ENCODE results near the gene TEX14. TPM values are rescaled to one million over a fixed set of nuclear protein-coding genes. Genes with fewer than 3 reads are reported as not detected.

Gene TEX14
- polyA plus RNA-seq, 3 donors: 0.25 TPM; not detected in 2

DNA sequence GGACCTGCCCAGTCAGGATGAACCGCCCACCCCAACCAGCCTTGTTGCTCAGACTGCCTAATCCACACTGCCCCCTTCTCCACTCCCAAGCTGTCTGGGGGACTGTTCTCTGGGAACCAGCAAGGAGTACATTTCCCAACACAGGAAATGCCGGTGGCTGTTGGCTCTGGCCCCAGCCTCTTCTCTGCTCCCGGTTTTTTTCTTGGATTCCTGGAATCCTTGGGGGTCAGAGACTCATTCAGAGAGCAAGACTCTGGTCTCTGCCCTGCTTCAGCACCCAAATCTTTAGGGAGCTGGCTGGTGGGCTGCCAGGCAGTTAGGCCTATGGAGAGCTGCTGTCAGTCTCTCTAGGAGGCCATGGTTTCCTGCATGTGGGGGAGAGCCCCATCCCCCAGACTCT, 166.6 kb downstream of the TEX14 start:
- TF ChIP-seq, protein P1, sequence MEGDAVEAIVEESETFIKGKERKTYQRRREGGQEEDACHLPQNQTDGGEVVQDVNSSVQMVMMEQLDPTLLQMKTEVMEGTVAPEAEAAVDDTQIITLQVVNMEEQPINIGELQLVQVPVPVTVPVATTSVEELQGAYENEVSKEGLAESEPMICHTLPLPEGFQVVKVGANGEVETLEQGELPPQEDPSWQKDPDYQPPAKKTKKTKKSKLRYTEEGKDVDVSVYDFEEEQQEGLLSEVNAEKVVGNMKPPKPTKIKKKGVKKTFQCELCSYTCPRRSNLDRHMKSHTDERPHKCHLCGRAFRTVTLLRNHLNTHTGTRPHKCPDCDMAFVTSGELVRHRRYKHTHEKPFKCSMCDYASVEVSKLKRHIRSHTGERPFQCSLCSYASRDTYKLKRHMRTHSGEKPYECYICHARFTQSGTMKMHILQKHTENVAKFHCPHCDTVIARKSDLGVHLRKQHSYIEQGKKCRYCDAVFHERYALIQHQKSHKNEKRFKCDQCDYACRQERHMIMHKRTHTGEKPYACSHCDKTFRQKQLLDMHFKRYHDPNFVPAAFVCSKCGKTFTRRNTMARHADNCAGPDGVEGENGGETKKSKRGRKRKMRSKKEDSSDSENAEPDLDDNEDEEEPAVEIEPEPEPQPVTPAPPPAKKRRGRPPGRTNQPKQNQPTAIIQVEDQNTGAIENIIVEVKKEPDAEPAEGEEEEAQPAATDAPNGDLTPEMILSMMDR (IDR thresholded peaks at IDR 0.05): no peak
- Histone ChIP-seq H2AFZ (ENCODE audit: insufficient read depth, low read depth, low read length, poor library complexity, severe bottlenecking) (no peak overlapping the region), H3K9me3 (replicated peaks in 1 of 2; ENCODE audit: control insufficient read depth in 1 of 2, insufficient read depth in 1 of 2, low read length in 2 of 2) (no peaks in the 10 kb centered on the region), H3K9ac (ENCODE audit: insufficient read depth, low read length, poor library complexity, severe bottlenecking) (no peak overlapping the region), H3K4me3 (replicated peaks in 1 of 3; ENCODE audit: low read depth in 2 of 3, low read length in 3 of 3) (no peak overlapping the region), H3K36me3 (replicated peaks in 1 of 2; ENCODE audit: control insufficient read depth in 1 of 2, insufficient read depth in 2 of 2, low read length in 2 of 2) (no peaks in the 10 kb centered on the region), H3K4me2 (replicated peaks; ENCODE audit: extremely low read depth, low read length, poor library complexity, severe bottlenecking) (no peak overlapping the region), H4K20me1 (ENCODE audit: insufficient read depth, low read length) (no peaks in the 10 kb centered on the region), H3K27me3 (ENCODE audit: control insufficient read depth in 2 of 2, insufficient read depth in 2 of 2, low read length in 2 of 2) (peaks cover 0 to 10% of the 10 kb centered on the region in 2 donors), H3K27ac (ENCODE audit: low read depth in 1 of 2, low read length in 2 of 2) (no peak overlapping the region), H3K79me2 (ENCODE audit: insufficient read depth, low read length) (no peaks in the 10 kb centered on the region), H3K4me1 (ENCODE audit: control insufficient read depth in 1 of 2, insufficient read depth in 2 of 2, low read length in 2 of 2) (peaks cover 11 to 14% of the 10 kb centered on the region in 2 donors)
- Mint-ChIP-seq H3K4me1 (peaks cover 21% of the 10 kb centered on the region), H3K27me3 (ENCODE audit: low read depth in 3 of 3) (peaks cover 18 to 34% (median 19%) of the 10 kb centered on the region in 3 donors), H3K36me3 (peaks cover 0 to under 1% of the 10 kb centered on the region in 2 donors), H3K9me3 (no peaks in the 10 kb centered on the region), H3K27ac (no peak overlapping the region), H3K4me3 (no peak overlapping the region)
- intact Hi-C loops (cut with micrococcal nuclease): loop anchor here in 1 of 2 donors (10.0 kb wide), 1 partner anchor 60 kb away; no protein-coding TSS in a partner anchor
- DNase-seq: no peak
- WGBS (ENCODE audit: insufficient coverage): 63% methylated on average over 3 of the region's 3 CpGs

DNA sequence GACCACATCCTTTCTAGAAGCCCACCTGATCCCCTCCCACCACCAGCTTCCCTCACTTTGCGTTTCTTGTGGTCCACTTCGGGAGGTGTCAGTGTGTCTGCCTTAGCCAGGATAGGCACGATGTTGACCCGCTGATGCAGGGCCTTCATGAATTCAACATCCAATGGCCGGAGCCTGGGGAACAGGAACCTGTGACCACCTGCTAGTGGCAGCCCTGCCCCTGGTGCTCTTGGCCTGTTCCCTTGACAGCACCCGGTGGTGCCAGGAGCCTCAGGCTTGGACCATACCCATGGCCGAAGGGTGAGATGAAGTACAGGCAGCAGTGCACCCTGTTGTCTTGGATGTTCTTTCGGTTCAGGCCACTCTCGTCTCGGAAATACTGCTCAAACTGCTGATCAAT, 170.2 kb downstream of the TEX14 start:
- TF ChIP-seq, protein P1 (IDR thresholded peaks at IDR 0.05): no peak
- Histone ChIP-seq H3K27me3 (ENCODE audit: control insufficient read depth in 2 of 2, insufficient read depth in 2 of 2, low read length in 2 of 2) (no peaks in the 10 kb centered on the region), H3K9me3 (replicated peaks in 1 of 2; ENCODE audit: control insufficient read depth in 1 of 2, insufficient read depth in 1 of 2, low read length in 2 of 2) (no peaks in the 10 kb centered on the region), H3K4me1 (ENCODE audit: control insufficient read depth in 1 of 2, insufficient read depth in 2 of 2, low read length in 2 of 2) (peaks cover 20 to 25% of the 10 kb centered on the region in 2 donors), H3K4me2 (replicated peaks; ENCODE audit: extremely low read depth, low read length, poor library complexity, severe bottlenecking) (no peak overlapping the region), H3K79me2 (ENCODE audit: insufficient read depth, low read length) (peaks cover 8% of the 10 kb centered on the region), H3K36me3 (replicated peaks in 1 of 2; ENCODE audit: control insufficient read depth in 1 of 2, insufficient read depth in 2 of 2, low read length in 2 of 2) (no peaks in the 10 kb centered on the region), H2AFZ (ENCODE audit: insufficient read depth, low read depth, low read length, poor library complexity, severe bottlenecking) (no peak overlapping the region), H4K20me1 (ENCODE audit: insufficient read depth, low read length) (no peaks in the 10 kb centered on the region), H3K9ac (ENCODE audit: insufficient read depth, low read length, poor library complexity, severe bottlenecking) (no peak overlapping the region), H3K4me3 (replicated peaks in 1 of 3; ENCODE audit: low read depth in 2 of 3, low read length in 3 of 3) (no peak overlapping the region), H3K27ac (ENCODE audit: low read depth in 1 of 2, low read length in 2 of 2) (no peak overlapping the region)
- no peaks in the 10 kb centered on the region for H3K9me3 Mint-ChIP-seq
- H3K36me3 Mint-ChIP-seq: no peaks in the 10 kb centered on the region
- no peak overlapping the region for H3K4me3 Mint-ChIP-seq
- peaks cover 22% of the 10 kb centered on the region for H3K4me1 Mint-ChIP-seq
- 96% methylated on average over 10 of the region's 10 CpGs for WGBS (ENCODE audit: insufficient coverage)
- peaks cover 0 to 16% (median 6%) of the 10 kb centered on the region in 3 donors for H3K27me3 Mint-ChIP-seq (ENCODE audit: low read depth in 3 of 3)
- no peak for DNase-seq
- H3K27ac Mint-ChIP-seq: no peak overlapping the region
- intact Hi-C loops (cut with micrococcal nuclease): loop anchor here in 1 of 2 donors (10.0 kb wide), 1 partner anchor 63 kb away; no protein-coding TSS in a partner anchor
